GM18502 (cell line): Measurements from ENCODE around the gene EXOC2.
"Not testable (repeated sequence)": the region's sequence is repeated elsewhere in the genome, so short reads cannot be mapped to it uniquely, and the experiment has no call there.

ENCODE experiments used
- ATAC-seq: cut with Tn5 transposase; IDR thresholded peaks from one replicate; pipeline ENCODE4 v1.9.1; 2021; ENCODE audit warnings: mild to moderate bottlenecking; ENCODE audit not compliant: unreplicated experiment, poor library complexity

Gene EXOC2

DNA sequence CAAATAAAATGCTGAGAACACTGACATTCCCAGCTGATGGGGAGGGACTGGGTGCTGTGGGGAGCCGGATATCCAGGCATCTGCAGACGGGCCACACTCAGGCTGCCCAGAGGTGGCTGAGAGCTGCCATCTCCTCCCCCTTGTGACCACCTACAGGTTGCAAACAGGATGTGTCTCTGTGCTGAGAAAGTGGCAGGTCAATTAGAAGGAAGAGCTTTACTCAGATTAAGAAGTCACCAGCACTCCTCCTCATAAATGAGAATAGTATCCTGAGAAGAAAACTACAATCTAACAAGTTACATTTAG lies 99.1 kb downstream of the EXOC2 start:
- ATAC-seq = no peak

DNA sequence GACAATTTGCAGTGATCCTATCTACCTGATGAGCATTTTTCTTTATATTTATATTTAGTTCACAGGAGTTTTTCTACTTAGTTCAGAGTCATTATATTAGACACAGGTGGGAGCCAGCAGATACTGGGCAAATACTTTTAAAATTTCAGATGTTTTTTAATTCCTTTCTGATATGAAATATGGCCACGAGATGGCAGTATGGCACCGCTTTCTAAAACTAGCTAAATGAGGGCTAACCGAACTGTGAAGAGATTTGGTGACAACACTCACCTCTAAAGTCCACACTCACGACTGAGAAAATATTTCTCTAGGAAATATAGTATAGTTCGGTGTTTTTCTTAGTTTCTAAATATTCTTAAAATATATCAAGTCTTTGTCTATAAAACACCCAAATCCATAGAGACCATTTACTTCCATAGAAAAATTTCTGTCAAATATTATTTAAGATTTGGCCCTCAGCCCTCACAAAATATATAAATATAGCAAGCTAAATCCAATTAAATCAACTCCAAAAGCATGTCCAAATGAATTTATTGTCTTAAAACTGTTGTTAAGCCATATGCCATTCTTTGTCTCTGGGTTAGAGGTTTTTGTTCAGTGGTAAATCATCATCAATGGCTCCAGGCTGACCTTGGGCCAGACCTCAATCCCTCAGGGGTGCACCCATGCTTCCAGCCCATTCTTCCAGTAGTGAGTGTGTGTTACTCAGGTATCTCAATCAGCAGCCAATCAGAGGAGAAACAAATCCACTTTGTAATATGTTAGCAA lies 99.6 kb downstream of the EXOC2 start:
- no peak for ATAC-seq

DNA sequence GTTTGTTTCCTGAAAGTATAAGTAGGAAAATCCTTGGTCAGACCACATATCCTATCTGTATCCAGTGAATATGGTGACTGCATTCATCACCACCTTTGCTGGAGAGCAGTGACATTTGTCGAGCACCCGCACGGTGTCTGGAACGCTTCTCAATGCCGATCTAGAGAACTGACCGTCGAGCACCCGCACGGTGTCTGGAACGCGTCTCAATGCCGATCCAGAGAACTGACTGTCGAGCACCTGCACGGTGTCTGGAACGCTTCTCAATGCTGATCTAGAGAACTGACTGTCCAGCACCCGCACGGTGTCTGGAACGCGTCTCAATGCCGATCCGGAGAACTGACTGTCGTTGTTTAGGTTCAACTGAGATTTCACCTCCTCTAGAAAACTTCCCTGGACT lies 103.8 kb downstream of the EXOC2 start:
- no peak for ATAC-seq

DNA sequence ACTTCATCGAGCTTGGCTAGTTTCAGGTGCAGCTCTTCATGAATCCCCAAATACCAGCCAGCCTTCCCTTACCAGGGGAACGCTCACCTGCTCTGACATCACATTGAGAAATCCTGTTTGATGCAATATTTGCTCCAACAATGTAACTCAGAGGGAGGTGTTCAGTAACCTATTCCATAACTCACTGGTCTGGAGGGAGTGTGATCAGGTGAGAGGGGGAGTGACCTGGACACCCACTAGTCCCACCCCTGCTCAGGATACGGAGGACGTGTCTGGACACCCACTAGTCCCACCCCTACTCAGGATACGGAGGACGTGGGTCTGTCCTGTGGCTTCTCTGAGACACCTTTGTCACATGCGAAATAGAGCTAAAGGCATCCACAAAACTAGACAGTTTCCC lies 106.4 kb downstream of the EXOC2 start:
- ATAC-seq = no peak

DNA sequence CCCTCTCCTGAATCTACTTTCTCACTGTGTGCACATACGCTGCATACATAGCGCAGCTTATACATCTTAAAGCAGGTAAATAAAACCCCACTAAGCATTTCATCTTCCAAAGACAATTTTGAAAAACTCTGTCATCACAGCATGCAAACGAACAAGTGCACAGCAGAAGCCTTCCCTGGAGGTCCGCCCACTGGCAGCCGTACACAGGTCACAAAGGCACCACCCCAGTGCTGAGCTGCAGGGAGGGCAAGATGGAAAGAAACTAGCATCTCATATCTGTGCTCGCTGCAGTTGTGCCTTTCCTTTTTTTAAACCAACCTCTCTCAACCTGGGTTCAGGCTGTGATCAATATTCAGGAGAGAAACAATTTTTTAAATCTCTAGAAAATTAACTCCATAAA lies 109.3 kb downstream of the EXOC2 start:
- ATAC-seq = no peak

DNA sequence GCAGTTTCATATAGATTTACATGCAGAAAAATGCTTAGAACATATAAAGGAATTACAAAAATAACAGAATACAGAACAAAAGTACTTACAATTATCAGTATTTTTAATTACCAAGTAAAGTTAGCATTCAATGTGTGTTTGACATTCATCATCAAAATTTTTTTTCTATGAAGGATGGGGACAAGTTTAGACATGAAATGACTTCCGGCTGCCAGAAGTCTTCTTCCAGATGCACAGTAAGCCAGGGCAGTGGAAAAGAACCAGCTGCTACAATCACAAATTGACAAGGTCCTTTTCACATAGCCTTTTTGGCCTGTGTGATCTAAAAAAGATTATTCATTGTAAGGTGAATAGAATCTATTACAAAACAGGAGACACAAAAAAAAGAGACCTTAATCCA lies 109.8 kb downstream of the EXOC2 start:
- ATAC-seq = no peak

DNA sequence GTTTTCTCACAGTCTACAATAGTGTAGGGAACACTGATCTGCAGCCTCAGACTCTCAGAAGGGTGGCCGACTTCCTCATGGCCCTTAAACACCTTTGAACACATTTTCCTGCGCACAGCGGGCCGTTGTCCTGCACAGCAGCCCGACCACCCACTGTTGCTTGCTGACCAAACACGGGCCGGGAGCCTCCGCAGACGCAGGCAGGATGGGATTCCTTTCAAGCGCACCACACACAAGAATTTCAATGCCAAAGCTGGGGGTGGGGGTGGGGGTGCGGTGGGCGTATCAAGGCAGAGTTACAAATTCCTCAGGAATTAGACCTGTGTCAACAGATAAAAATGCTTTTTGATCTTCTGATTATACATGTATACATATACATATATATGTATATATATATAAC lies 110.6 kb downstream of the EXOC2 start:
- no peak for ATAC-seq

DNA sequence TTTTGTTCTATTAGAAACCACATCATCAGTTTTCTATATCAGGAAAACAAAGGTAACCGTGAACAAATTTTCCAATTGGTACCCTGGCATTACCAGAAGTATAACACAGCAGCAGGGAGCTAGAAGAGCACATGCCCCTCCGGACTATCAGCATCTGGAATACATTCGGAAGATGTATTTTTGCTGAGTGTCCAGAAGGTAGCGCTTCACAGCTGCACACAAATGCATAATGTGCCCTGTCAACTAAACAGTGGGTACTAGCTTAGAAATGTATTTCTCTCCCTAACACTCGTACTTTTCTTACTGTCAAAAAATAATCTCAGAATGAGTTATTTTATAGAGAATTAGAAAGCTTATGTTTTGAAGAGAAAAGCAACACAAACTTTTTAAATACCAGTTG lies 113.6 kb downstream of the EXOC2 start:
- no peak for ATAC-seq

DNA sequence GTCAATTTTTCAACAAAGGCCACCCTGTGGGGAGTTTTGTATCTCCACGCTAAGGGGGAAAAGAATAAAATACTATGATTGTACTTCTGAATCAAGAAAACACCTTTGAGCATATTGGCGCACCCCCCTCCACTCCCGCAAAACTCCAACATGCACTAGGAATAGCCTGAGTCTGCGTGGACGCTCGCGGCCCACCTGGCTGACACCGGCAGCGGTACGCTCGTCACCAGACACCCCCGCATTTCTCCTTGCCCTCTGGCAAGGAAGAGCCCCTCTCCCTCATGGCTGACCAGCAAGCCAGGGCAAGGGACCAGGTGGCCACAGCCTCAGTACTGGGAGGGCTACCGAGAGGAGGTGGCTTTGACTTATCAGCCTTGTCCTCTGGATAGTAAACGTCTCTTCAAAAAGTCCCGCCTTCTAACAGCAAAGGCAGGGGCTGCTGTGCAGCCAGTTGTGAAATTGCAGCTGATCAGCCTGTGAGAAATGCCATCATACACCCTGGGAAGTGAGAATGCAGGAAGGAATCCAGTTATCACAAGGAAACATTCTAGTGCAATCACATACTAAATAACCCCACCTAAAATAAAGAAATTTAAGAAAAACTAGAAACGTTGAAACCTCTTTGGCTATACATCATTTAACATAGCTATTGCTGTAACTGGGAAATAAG lies 120.2 kb downstream of the EXOC2 start:
- no peak for ATAC-seq

DNA sequence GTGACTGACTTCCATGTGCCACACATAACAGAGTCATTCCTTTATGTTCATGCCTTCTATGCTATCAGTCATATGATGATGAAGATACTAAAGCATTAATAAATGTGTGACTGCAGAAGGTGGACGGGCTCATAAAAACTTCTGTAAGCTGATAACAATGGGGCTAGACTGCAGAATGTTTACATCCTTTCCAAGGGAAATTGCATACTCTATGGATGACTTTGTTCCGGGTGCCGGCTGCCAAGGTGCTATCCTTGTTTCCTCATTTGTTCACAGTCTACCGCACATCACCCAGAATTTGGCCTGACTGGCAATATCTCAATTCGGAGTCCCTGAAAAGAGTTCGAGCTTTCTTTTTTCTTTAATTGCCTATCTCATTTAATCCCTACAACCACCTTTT lies 121.0 kb downstream of the EXOC2 start:
- ATAC-seq = no peak

DNA sequence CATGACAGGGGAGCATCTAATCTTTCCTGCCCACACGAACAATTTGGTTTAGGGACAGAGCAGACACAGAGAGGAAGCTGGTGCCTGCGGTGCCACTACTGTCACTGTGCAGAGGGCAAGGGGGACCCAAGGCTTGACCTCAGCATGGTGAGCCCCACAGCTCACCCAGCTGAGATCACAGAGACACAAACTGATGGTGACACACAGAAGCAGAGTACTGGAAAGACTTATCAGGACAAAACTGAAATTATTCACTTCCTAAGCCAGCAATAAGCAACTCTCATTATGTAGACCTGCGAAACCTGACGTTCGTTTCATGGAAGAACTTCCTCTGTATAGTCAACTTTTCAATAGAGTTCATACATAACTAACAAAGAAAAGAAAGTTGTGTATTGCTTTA lies 122.1 kb downstream of the EXOC2 start:
- ATAC-seq = no peak

DNA sequence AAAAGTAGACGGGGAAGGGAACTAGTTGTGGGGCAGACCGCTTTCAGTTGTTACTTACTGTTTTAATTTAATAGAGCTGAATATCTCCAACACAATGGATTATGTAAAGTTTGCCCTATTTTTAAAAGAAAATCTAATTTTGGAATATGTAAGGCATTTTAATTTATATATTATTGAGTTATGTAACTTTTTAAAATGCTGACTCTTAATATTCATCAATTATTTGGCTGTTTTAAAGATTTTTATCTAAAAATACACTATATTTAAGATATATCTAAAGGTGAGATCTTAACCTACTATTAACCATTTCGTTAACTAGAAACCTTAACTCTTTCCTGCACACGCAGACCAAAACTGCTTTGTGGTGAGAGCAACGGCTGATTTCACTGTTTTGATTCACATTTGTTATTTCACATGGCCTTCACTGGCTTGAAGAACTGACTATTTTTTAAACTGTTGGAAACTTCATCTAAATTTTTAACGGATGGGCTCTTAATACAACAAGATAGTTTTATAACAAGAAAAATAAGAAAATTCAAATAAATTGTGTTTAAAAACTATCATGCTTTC lies 123.9 kb downstream of the EXOC2 start:
- ATAC-seq = no peak

DNA sequence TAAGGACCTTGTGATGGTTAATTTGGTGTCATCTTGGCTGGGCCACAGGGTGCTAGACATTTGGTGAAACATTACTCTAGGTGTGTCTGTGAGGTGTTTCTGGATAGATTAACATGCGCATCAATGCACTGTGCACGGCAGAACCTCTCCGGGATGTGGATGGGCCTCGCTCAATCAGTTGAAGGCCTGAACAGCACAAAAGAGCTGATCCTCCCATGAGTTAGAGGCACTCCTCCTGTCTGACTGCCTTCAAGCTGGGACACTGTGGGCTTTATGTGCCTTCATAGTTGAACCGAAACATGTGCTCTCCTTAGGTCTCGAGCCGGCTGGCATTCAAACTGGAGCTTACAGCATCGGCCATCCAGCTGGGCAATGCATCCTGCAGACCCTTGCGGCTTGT lies 124.9 kb downstream of the EXOC2 start:
- ATAC-seq = no peak

DNA sequence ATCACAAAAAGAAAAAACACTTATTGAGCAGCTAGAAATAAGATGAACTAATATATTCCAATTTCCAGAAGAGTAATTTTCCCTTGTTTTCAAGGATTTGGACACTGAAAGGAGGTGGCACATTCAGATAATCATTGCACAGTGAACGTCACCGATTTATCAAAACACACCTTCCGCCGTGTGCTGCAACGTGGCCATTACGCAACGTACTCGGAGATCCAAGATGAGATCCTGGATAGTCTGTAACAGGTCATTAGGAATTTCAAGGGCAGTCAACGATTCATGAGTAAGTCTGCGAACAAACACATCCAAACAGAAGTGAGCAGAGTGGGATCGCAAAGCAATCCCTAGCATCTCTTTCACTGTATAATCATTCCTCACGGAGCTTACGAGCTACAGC lies 129.1 kb downstream of the EXOC2 start:
- ATAC-seq = no peak

DNA sequence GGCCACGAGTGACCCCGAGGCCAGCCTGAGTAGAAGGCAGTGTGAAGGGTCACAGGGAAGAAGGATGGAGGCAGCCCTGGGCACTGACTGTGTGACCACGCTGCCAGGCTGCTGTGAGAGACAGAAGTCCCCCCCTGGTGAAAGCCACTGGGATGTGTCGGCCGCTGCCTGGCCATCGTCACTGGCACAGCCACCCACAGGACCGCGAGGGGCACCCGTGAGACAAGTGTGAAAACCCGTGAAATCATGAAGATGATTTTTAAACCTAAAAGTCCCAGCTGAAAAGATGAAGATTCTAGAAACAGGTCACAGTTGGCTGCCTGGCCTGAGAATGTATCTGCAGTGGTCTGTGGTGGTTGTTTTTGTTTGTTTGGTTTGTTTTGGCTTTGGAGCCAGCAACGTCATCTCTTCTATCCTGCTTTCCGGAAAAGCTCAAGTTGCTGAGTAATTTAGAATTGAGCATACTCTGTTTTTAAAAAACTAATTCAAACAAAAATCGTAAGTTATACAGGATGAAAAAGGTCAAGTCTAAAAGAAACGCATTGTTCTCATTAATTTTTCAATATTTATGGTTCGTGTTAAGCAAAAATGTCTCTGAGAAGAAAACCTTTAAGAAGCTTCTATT lies 130.8 kb downstream of the EXOC2 start:
- ATAC-seq = no peak

DNA sequence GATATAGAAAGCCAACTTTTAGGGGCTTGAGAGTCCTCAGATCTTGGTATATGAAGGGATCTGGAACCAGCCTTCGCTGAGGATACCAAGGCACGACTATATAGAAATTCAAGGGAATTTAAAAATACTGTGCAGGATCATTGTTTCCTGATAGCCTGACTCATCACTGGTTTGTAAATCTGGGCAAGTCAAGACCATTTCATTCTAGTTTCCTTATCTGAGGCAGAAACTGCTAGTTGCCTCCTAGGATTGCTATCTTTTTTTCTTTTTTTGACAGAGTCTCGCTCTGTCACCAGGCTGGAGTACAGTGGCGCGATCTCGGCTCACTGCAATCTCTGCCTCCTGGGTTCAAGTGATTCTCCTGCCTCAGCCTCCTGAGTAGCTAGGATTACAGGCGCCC lies 131.6 kb downstream of the EXOC2 start:
- ATAC-seq = not testable (repeated sequence)

DNA sequence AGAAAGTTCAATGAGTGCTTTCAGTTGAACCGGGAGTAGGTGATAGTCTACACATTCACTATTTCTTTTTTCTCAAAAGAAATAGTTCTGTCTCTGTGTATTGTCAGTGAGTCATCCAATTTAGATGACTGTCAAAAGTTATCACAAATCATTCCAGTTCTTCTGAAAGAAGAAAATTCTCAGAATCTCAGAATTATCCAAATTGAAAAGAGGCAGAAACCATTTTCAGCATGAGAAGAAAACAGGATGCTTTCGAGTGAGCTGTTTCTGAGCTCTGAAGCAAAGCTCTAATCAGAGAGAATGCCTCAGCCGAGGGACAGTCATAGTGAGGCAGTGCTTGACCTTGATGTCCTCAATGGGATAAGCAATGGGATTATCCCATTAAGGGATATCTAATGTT lies 134.0 kb downstream of the EXOC2 start:
- ATAC-seq = no peak

DNA sequence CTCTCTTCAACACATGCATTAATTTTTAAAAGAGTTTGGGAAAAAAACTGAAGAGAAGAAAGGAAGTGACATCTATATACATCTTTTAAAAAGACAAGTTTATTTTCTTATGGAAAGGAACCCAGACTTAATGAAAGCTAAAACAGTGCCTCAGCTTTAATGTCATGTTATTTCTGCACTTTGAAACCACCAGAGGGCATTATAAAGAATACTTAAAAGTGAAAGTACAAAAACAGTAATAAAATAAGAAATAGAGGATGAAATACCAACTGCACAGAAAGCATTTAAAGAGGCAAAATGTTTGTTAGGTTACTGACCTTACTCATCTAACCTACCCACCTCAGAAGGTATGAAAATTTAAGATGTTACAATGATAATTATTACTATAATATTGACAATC lies 134.8 kb downstream of the EXOC2 start:
- ATAC-seq = no peak

DNA sequence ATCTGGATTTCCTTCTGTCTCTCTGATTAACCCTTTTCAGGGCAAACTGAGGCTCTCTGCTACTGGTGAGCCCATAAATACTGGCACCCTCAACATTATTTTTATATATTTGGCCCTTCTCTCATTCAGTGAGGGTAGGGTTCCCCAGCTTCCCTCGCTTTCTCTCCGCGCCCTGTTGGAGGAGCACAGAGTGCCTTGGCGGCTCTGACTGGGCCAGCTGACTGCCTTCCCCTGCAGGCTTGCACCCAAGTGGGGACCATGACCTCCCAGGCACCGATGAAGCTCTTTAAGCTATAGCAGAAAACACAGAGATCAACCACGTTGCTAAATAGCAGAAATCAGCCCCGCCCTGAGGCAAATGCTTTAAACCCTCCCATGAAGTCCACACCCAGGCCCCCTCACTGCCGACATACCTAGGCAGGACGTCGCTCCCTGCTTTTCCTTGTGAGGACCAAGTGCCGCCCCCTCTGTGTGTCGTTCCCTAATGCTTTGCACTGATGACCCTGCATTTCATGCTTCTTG lies 141.0 kb downstream of the EXOC2 start:
- ATAC-seq = no peak

DNA sequence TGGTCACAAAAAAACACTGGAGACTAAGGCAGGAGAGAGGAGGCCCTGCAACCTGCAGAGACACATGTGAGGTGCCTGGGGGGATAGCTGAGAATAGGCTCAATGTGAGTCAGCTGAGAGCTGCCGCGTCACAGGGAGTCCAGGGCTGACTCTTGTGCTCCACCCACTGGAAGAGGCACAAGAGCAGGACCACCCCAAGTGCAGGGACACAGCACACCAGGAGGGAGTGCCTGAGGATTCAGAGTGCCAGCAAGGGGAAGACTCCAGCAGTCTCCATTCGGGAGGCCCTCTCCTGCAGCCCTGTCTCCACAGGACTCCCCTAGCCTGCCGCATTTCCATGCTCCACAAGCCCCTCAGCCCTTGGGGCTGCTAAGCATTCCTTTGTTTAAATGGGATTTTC lies 141.5 kb downstream of the EXOC2 start:
- ATAC-seq = no peak

DNA sequence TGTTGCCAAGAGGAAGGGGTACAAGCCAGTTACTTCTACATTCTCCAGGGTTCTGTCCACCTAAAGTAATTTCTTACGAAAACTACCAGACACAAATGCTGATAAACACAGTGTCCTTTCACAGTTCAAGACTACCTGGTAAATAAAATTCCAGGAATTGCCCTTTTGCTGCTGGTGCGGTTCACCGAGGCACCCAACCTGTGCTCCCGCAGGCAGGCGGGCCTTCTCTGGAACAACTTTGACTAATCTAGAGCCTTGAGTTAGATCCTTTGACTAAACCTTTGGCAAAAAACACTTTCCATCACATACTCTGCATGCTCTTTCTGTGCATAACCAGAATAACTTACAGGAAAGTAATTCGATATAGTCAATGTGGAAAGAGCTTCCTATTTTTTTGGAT lies 143.0 kb downstream of the EXOC2 start:
- ATAC-seq = no peak
